GM12892 (cell line): ENCODE measurements around the gene MOG.

Experiments
- POLR2A ChIP-seq: IDR thresholded peaks from 2 replicates; pipeline ENCODE4 v1.6.1; 2011; ENCODE audit warnings: low read depth, low read length, control low read depth
- POLR2AphosphoS5 ChIP-seq: IDR thresholded peaks from 2 replicates; pipeline ENCODE4 v1.6.1; 2011; ENCODE audit warnings: low read depth, low read length, control low read depth

DNA sequence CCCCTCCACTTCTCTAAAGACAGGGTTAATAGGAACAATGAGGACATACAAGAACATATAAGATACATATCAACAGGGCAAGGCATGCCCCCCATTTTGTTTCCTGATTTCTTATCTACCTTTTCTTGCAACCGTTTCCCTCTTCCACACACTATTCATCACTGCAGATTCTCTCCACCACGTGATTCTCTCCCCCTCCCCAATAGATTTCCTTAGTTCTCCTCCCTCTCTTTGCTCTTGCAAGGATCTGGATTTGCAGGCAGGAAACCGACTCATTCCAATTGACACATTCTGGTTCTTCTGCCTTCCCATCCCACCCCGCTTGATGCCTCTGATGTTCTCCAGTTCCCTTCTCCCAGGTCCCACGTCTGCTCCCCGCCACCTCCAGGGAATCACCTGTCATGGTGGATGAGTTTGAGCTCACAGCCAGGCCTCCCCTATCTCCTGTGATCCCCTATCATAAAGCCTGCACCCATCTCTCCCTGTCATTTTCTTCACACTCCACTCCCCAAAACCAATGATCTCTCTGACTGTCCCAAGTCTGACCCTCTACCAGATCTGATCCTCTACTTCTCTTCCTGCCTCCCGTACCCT lies 31.5 kb upstream of the MOG start:
- TF ChIP-seq POLR2AphosphoS5: no peak
- no peak for TF ChIP-seq POLR2A
